Cardiac fibroblast (primary cell): ENCODE measurements around the gene MLYCD.

Experiments
- DNase-seq, 2 donors: peaks; one replicate each; pipeline versions ENCODE4 v3.0.0 to v3.0.0-alpha.2; 2010; ENCODE audit warnings: low read depth in 2 of 2
- H3K4me3 ChIP-seq, 2 donors: replicated peaks in 1 of 2; 1 replicate in 1 of 2; 2 replicates in 1 of 2; pipeline ENCODE4 v1.5.1; 2011; ENCODE audit warnings: low read depth in 2 of 2, low read length in 2 of 2, mild to moderate bottlenecking in 2 of 2, moderate library complexity in 1 of 2
- CTCF ChIP-seq: IDR thresholded peaks from one replicate; pipeline ENCODE4 v1.5.1; 2011; ENCODE audit warnings: low read depth, mild to moderate bottlenecking, low read length, inconsistent platforms

The MLYCD gene

GRCh38 chr16:83920894-83921491, 22.1 kb downstream of the MLYCD start:
- H3K4me3 ChIP-seq: no peak overlapping the region
- no peak for DNase-seq
- no peak for TF ChIP-seq CTCF

GRCh38 chr16:83923581-83924365, 24.9 kb downstream of the MLYCD start:
- no peak overlapping the region for H3K4me3 ChIP-seq
- TF ChIP-seq CTCF: no peak
- DNase-seq: no peak

GRCh38 chr16:83924686-83925085, 25.8 kb downstream of the MLYCD start:
- no peak overlapping the region for H3K4me3 ChIP-seq
- no peak for TF ChIP-seq CTCF
- no peak for DNase-seq

- TF ChIP-seq CTCF: no peak
- no peak for DNase-seq
- no peak overlapping the region for H3K4me3 ChIP-seq
These were observed 26.4 kb downstream of the MLYCD start for GRCh38 chr16:83925095-83925905.

GRCh38 chr16:83925957-83926725, 27.2 kb downstream of the MLYCD start:
- no peak for DNase-seq
- no peak overlapping the region for H3K4me3 ChIP-seq
- no peak for TF ChIP-seq CTCF

- TF ChIP-seq CTCF: peak; percentile 97
- H3K4me3 ChIP-seq: peak overlapping the region in 1 of 2 donors; percentile 32
These were observed 27.9 kb downstream of the MLYCD start for GRCh38 chr16:83926726-83927397.

More at GRCh38 chr16:83926726-83927397, 27.9 kb downstream of the MLYCD start:
- peak; percentile 64 to 82 for DNase-seq
